Lower leg skin (tissue), 3 donors: Measurements from ENCODE around the gene BRD1.

ENCODE experiments used
- POLR2A ChIP-seq, 2 donors: fragments of 450-650 bp; IDR thresholded peaks; one replicate each; pipeline ENCODE4 v1.6.1; 2016 to 2017; ENCODE audit warnings: antibody characterized with exemption in 2 of 2, mild to moderate bottlenecking in 1 of 2, moderate library complexity in 1 of 2
- TF ChIP-seq, protein P1 (sequence below), 3 donors: fragments of 450-650 bp; IDR thresholded peaks; one replicate each; pipeline ENCODE4 v1.5.1; 2016; ENCODE audit warnings: antibody characterized with exemption in 3 of 3, mild to moderate bottlenecking in 3 of 3, moderate library complexity in 2 of 3

DNA sequence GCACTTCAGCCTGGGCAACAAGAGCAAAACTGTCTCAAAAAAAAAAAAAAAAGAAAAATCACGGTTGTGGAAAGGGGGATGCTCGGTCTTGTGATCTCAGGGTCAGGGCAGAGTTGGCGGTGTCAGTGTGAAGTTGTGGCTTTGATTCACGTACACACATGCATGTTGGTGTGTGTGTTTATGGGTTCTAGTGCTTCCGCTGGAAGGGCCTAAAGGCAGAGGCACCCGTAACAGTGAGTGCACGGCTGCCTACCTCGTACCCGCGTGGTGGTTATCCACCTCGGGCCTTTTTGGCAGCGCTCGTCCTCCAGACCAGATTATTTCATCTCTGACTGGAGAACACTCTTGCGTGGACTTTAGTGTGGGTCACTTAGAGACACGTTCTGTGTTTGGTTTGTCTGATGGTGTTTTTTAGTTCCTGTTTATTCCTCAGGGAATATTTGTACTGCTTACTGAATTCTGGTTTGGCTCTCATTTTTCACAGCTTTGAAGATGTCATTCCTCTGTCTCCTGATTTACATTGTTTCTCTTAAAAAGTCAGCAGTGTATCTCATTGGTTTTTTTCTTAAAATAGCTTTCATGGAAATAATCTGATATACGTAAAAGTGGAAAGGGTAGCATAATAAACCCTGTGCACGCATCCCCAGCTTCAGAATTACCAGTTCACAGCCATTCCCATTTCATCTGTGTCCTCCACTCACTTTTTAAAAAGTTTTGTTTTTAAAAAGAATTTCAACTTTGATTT lies 41.6 kb upstream of the BRD1 start:
- TF ChIP-seq, protein P1, sequence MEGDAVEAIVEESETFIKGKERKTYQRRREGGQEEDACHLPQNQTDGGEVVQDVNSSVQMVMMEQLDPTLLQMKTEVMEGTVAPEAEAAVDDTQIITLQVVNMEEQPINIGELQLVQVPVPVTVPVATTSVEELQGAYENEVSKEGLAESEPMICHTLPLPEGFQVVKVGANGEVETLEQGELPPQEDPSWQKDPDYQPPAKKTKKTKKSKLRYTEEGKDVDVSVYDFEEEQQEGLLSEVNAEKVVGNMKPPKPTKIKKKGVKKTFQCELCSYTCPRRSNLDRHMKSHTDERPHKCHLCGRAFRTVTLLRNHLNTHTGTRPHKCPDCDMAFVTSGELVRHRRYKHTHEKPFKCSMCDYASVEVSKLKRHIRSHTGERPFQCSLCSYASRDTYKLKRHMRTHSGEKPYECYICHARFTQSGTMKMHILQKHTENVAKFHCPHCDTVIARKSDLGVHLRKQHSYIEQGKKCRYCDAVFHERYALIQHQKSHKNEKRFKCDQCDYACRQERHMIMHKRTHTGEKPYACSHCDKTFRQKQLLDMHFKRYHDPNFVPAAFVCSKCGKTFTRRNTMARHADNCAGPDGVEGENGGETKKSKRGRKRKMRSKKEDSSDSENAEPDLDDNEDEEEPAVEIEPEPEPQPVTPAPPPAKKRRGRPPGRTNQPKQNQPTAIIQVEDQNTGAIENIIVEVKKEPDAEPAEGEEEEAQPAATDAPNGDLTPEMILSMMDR (IDR thresholded peaks at IDR 0.05) = no peak
- no peak for TF ChIP-seq POLR2A (IDR thresholded peaks at IDR 0.05)
